Activated CD4-positive, alpha-beta T cell treated with anti-CD3 and anti-CD28 coated beads, Interleukin-2, amount 50 U/mL, for 48 hours (primary cell): ENCODE results near the gene MACROH2A1.
"Not testable (repeated sequence)": the region's sequence is repeated elsewhere in the genome, so short reads cannot be mapped to it uniquely, and the experiment has no call there.

ENCODE experiments used
- DNase-seq, 2 experiments: peaks; one replicate each; pipeline ENCODE4 v3.0.0-alpha.2; 2020

Gene MACROH2A1

DNA sequence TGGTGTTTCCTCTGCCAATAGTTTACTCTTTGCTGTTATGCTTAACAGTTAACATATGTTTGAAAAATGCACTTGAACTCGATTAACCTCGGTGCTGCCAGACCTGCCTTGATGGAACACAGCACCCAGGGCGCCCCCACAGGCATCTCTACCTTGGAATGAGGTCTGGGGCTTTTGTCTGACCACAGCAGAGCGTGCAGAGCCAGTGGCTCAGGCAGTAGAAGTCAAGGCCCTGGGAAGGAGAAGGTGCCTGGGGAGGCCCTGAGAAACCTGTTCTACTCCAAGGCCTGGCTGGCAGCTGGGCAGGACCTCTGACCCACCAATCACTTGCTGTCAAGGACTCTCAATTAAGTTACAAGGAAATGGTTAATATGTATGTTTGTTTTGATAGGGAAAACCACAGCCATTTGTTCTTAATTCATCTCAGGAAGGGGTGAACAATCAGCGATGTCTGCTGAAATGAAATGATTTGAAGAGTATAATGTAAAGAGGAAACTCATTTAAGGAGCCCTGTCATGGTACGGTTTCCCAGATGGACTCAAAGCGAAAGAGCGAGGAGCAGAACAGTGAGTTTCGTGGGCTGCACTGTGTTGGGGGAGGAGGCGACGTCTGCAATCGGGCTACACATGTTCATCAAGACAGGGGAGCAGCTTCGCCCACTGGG lies 21.9 kb downstream of the MACROH2A1 start:
- peak; percentile 46 to 60 for DNase-seq

DNA sequence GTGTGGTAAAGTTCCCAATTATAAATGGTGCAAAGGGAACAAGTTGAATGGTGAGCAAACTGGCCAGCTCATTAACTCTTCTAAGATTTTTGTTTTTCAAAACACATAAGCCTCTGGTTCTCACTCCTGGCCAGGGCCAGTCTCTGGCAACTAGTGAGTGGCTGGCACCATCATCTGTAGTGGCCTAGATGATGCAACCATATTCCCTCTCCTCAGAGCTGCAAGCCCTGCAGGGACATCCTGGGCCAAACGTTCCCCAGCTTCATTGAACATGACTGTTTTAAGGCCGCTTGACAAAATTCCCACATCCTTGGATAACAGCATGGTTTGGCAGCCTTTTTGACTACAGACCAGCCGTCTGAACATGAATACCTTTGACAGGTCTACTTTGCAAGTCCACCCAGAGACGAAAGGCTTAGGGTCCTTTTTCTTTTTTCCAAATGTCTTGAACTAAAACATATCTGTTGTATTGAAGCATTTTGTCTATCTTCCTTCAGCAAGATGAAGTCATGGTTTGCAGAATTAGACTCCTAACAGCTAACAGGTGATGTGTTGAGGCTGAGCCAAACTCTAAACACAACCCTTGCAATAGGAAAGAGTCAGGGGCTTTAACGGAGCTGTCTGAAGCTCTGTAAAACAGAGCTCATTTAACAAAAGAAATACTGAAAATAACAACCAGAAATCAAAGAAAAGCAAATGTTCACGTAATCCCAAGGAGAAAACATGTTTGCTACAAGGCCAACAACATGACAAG lies 23.8 kb downstream of the MACROH2A1 start:
- no peak for DNase-seq

GRCh38 chr5:135373736-135374515 lies 25.1 kb downstream of the MACROH2A1 start:
- DNase-seq = no peak

GRCh38 chr5:135372654-135373381 lies 26.2 kb downstream of the MACROH2A1 start:
- no peak for DNase-seq

DNA sequence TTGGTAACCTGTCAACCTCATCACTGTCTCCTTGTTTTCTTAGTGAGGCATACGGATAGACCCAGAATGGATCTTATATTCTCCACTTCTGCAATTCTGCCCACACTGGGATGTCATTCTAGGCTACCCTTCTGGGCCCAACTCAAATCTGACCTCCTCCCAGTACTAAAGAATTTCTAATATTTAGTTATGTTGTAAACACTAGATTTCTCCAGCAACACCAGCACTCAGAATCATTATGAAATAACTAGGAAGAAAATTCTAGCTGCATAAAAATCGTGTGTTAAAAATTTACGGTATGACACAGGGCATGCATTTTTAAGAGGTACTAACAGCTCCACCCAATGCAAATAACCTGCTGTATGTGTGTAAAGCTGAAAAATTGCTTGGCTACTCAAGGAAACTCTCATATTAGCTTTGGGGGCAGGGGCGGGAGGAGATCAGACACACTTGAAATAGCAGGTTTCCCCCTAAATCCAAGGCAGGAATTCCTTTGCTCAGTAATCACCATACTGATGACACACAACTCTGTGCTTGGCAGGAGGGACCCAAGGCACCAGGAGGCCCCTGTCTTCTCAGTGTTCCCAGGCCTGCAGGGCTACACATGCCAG lies 27.3 kb downstream of the MACROH2A1 start:
- DNase-seq = no peak

DNA sequence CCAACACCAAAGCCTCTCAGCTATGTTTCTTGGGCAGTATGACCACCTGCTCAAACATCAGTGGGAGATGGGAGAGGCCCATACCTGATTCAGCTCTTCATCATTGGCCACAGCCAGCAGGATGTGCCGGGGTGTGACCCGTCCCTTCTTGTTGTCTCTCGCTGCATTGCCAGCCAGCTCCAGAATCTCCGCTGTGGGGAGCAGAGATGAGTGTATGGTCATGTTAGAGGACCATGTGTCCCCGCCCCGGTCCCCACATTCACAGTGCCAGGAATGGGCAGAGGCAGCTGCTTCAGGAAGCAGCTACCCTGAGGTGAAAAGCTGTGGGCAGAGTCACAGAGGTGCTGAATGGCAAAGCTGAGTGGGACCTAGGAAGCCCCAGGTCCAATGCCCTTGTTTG lies 29.1 kb downstream of the MACROH2A1 start:
- DNase-seq = no peak

GRCh38 chr5:135367554-135367953 lies 31.5 kb downstream of the MACROH2A1 start:
- no peak for DNase-seq

- DNase-seq = no peak
Observed at GRCh38 chr5:135367076-135367475, 32.0 kb downstream of the MACROH2A1 start.

GRCh38 chr5:135365281-135365680 lies 33.8 kb downstream of the MACROH2A1 start:
- no peak for DNase-seq

DNA sequence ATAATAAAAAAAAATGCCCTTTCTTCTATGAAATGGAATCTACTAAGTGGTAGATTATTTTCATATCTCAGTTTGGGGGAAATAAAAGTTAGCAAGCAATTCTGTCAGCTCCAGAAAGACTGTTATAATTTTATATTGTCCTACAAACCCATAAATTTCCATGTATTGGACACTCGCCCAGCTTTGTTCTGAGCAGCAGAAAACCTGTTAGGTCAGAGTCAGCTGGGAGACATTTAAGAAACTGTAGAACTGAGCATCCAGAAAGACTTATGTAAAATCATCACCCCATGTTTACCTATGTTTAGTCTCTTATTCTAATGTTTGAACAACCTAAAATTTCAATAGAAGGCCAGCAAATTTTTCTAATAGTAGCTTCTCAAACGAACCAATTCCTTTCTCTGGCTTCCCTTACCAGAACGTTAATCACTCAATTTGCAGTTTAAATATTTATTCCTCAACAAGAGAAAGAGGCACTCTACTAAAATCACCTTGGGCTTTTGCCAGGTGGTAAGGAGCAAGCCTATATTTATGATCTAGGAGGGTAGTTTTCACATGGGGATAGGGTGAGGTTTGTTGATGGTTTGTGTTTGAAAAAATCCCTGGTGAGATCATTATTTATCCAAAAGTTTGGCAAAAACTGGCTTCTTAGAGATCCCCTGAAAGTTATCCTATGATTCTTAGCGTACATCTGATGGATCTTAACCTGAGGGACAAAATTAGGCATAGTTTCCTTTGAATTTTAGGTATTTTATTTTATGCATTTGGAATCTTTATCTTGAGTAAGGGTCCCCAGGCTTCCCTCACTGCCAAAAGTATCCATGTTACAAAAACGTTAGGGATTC lies 34.4 kb downstream of the MACROH2A1 start:
- DNase-seq = no peak

DNA sequence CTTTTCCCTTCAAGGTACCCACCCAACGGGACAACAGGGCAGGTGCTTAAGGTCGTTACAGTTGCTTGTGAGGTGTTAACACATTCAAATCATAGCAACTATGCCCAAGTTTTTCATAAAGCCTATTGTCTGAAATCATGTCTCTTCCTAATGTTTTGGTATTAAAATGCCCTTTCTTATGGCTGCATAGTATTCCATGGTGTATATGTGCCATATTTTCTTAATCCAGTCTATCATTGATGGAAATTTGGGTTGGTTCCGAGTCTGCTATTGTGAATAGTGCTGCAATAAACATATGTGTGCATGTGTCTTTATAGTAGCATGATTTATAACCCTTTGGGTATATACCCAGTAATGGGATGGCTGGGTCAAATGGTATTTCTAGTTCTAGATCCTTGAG lies 35.7 kb downstream of the MACROH2A1 start:
- not testable (repeated sequence) for DNase-seq

- no peak for DNase-seq
Observed at GRCh38 chr5:135362102-135362501, 36.9 kb downstream of the MACROH2A1 start.

- no peak for DNase-seq
Observed at GRCh38 chr5:135360278-135361274, 38.5 kb downstream of the MACROH2A1 start.

DNA sequence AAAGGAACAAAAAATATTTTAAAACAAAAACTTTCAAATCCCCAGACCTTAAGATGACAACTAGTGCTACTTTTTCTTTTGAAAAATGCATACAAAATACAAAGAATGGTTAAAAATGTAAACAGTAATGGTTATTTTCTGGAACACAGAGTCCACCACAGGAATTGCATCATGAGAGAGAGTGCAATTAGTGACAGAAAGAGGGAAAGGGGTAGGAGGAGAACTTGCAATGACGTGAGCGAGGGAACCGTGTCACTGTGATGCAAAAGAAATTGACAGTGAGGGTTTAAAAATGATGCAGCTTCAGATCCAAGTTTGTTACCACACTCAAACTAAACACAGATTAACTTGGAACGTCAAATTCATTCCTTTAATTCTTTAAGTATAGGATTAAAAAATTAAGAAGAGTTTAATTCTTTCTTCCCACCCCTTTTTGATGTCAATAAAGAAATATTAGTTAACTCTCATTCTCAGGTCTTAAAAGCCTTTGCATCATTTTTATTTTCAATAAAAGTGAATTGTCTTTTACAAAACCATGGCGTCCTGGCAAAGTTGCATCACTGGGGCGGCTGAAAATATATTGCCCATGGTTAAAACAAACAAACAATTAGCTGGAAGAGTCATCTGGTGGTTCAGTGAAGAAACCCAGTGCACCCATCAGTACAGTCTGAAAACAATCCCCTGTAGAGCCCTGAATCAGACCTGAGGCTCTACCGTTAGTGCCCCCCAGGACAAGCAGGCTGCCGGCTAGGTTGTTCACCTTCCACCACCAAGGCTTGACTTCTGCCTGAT lies 39.5 kb downstream of the MACROH2A1 start:
- no peak for DNase-seq

GRCh38 chr5:135357685-135358084 lies 41.3 kb downstream of the MACROH2A1 start:
- DNase-seq = no peak

DNA sequence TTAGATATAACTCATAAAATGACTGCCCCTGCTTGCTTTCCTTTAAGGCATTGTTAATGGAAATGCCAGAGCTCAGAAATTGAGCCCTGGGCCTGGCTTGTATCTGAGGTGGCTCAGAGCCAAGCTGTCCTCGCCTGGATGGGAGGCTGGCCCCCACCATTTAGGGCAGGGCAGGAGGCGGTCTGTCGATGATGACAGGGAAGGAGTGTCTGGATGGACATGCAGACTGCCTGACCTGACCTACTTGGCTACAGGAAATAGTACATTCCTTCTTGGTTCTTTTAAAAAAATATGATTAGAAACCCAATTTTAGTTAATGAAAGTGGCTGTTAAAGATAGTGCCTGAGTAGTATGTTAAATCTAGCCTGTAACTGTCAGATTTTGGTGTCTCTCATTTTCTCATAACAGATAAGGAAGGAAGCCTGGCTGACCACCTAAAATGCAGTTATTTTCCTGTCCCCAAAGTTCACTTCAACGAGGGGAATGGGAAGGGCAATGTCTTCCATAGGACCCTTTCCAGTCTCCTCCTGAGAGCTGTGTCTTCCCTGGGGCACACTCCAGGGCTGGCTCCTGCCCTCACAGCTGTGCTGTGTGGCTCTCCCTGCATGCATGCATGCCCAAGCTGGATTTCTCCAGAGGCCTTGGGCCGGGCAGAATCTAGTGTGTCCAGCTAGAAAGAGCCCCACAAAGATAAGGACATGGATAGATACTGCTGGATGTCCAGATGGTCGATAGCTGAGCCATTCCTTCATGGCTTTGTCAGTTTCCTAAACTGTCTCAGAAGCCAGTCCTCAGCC lies 42.3 kb downstream of the MACROH2A1 start:
- no peak for DNase-seq

DNA sequence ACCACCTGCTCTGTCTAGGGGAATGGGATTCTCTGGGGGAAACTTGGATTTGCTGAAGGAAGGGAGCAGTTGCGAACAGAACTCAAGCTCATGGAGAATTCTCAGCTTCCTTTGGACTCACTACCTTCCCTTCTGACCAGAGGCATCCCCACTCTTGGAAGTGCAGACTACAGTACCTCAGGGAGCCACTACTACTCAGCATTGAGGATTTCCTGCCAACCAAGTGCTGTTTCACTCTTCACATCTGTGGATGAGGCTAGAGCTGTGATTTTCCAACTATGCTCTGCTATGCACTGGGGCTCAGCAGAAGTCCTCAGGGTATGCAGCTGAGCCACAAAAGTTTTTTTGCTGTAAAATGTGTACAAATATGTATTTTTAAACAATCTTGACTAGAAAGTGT lies 43.9 kb downstream of the MACROH2A1 start:
- DNase-seq = no peak

- DNase-seq = no peak
Observed at GRCh38 chr5:135353952-135354721, 44.9 kb downstream of the MACROH2A1 start.
